ENCODE measurements around the gene SENP1.

DNA sequence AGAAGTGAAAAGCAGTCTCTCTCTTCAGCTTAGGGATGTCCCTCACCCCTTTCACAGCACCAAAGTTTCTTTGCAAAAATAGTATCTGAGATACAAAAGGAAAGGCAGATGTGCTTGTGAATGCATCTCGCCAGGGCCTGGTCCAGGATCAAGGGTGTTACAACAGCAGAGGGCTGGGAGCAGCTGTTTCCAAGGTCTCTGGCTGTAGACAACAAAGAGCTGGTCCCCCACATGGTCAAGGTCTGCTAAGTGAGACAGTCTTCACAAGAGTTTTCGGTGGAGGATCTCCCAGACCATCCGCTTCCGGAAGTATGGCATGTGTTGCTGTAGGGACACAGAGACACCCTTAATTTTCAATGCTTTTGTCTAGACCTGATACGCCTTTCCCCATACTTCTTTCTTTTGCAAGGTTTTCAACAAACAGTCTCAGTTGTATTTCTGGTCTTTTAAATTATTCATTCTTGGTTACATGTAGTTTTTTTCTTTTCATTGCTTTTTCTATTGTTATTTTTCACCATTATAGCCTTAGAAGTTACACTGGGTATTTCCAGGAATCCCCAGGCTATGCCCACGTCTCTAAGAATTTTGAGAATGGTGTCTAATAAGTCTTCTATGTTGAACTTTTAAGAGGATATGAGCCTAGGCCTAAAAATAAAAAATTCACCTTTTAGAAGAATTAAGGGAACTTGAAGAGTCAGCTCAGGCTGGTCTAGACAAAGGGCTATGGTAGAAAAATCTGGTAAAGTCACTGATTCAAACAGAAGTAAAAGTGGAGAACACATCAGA lies 60.6 kb downstream of the SENP1 start:
- TF ChIP-seq, protein P1, sequence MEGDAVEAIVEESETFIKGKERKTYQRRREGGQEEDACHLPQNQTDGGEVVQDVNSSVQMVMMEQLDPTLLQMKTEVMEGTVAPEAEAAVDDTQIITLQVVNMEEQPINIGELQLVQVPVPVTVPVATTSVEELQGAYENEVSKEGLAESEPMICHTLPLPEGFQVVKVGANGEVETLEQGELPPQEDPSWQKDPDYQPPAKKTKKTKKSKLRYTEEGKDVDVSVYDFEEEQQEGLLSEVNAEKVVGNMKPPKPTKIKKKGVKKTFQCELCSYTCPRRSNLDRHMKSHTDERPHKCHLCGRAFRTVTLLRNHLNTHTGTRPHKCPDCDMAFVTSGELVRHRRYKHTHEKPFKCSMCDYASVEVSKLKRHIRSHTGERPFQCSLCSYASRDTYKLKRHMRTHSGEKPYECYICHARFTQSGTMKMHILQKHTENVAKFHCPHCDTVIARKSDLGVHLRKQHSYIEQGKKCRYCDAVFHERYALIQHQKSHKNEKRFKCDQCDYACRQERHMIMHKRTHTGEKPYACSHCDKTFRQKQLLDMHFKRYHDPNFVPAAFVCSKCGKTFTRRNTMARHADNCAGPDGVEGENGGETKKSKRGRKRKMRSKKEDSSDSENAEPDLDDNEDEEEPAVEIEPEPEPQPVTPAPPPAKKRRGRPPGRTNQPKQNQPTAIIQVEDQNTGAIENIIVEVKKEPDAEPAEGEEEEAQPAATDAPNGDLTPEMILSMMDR (IDR thresholded peaks at IDR 0.05): no peak
- TF ChIP-seq EP300 (IDR thresholded peaks at IDR 0.05) (no peak), POLR2A (IDR thresholded peaks at IDR 0.05) (no peak), POLR2AphosphoS5 (IDR thresholded peaks at IDR 0.05) (no peak)
